NCI-H2081 (cell line): Measurements from ENCODE around the gene HHIPL1.

Source experiments
- DNase-seq, 2 experiments: peaks; one replicate each; lab custom pipeline; 2025; lab: John Stamatoyannopoulos, UW

The HHIPL1 gene

GRCh38 chr14:99690636-99691035, 45.7 kb downstream of the HHIPL1 start:
- no peak for DNase-seq

GRCh38 chr14:99691111-99691885, 46.4 kb downstream of the HHIPL1 start:
- no peak for DNase-seq

- no peak for DNase-seq
These were observed 49.0 kb downstream of the HHIPL1 start for GRCh38 chr14:99693918-99694317.

- DNase-seq: no peak
These were observed 52.0 kb downstream of the HHIPL1 start for GRCh38 chr14:99696929-99697328.

- DNase-seq: no peak
These were observed 53.3 kb downstream of the HHIPL1 start for GRCh38 chr14:99698236-99698635.

GRCh38 chr14:99698642-99699041, 53.7 kb downstream of the HHIPL1 start:
- no peak for DNase-seq

- no peak for DNase-seq
These were observed 54.3 kb downstream of the HHIPL1 start for GRCh38 chr14:99699085-99699760.

GRCh38 chr14:99699861-99700260, 54.9 kb downstream of the HHIPL1 start:
- no peak for DNase-seq

GRCh38 chr14:99700379-99700778, 55.5 kb downstream of the HHIPL1 start:
- DNase-seq: no peak

GRCh38 chr14:99701260-99701659, 56.3 kb downstream of the HHIPL1 start:
- DNase-seq: no peak

GRCh38 chr14:99702115-99702514, 57.2 kb downstream of the HHIPL1 start:
- DNase-seq: no peak

GRCh38 chr14:99703381-99703780, 58.5 kb downstream of the HHIPL1 start:
- DNase-seq: no peak

GRCh38 chr14:99704037-99704436, 59.1 kb downstream of the HHIPL1 start:
- no peak for DNase-seq

GRCh38 chr14:99706107-99706900, 61.4 kb downstream of the HHIPL1 start:
- no peak for DNase-seq

GRCh38 chr14:99707420-99707819, 62.5 kb downstream of the HHIPL1 start:
- DNase-seq: no peak

- no peak for DNase-seq
These were observed 63.0 kb downstream of the HHIPL1 start for GRCh38 chr14:99707921-99708320.

GRCh38 chr14:99708449-99708848, 63.5 kb downstream of the HHIPL1 start:
- no peak for DNase-seq

GRCh38 chr14:99713972-99714371, 69.0 kb downstream of the HHIPL1 start:
- no peak for DNase-seq

GRCh38 chr14:99715266-99716000, 70.5 kb downstream of the HHIPL1 start:
- DNase-seq: no peak

- no peak for DNase-seq
These were observed 71.3 kb downstream of the HHIPL1 start for GRCh38 chr14:99716091-99716849.
